Liver (tissue), 9 donors: Measurements from ENCODE around the gene AIF1. TPM values are rescaled to one million over a fixed set of nuclear protein-coding genes. Genes with fewer than 3 reads are reported as not detected.

ENCODE experiments used
- DNase-seq: peaks from one replicate; pipeline ENCODE4 v3.0.0-alpha.2; 2017; ENCODE audit warnings: low spot score
- H3K27ac ChIP-seq, 2 donors: one replicate each; pipeline ENCODE4 v1.7.0; 2013; ENCODE audit warnings: inconsistent platforms in 2 of 2, low read length in 2 of 2, control low read depth in 1 of 2, low read depth in 1 of 2, mild to moderate bottlenecking in 1 of 2
- H3K27me3 ChIP-seq, 4 donors: one replicate each; pipeline versions ENCODE4 v1.6.1 to v1.7.0; 2013; ENCODE audit warnings: low read length in 3 of 4, inconsistent platforms in 1 of 4, mild to moderate bottlenecking in 1 of 4, moderate library complexity in 1 of 4; ENCODE audit not compliant: control insufficient read depth in 4 of 4, insufficient read depth in 4 of 4
- H3K36me3 ChIP-seq, 4 donors: one replicate each; pipeline versions ENCODE4 v1.6.1 to v1.7.0; 2013; ENCODE audit warnings: low read length in 3 of 4, mild to moderate bottlenecking in 3 of 4, low read depth in 1 of 4, moderate library complexity in 1 of 4; ENCODE audit not compliant: control insufficient read depth in 4 of 4, insufficient read depth in 3 of 4
- H3K4me1 ChIP-seq, 4 donors: one replicate each; pipeline versions ENCODE4 v1.6.1 to v1.7.0; 2013; ENCODE audit warnings: low read length in 3 of 4, mild to moderate bottlenecking in 3 of 4, moderate library complexity in 1 of 4; ENCODE audit not compliant: control insufficient read depth in 4 of 4, insufficient read depth in 4 of 4
- H3K4me3 ChIP-seq, 3 donors: one replicate each; pipeline versions ENCODE4 v1.6.1 to v1.7.0; 2013; ENCODE audit warnings: low read length in 3 of 3, control low read depth in 1 of 3, low read depth in 1 of 3, mild to moderate bottlenecking in 1 of 3
- H3K9ac ChIP-seq, 2 donors: one replicate each; pipeline ENCODE4 v1.7.0; 2013; ENCODE audit warnings: low read length in 2 of 2, mild to moderate bottlenecking in 2 of 2, moderate library complexity in 2 of 2, control low read depth in 1 of 2, low read depth in 1 of 2
- H3K9me3 ChIP-seq, 4 donors: one replicate each; pipeline versions ENCODE4 v1.6.1 to v1.7.0; 2013; ENCODE audit warnings: low read length in 3 of 4; ENCODE audit not compliant: control insufficient read depth in 4 of 4
- EGR1 ChIP-seq, 2 donors: IDR thresholded peaks; 2 replicates each; pipeline ENCODE4 v1.6.1; 2016 to 2018; ENCODE audit warnings: antibody characterized with exemption in 2 of 2, low read depth in 2 of 2
- FOXA1 ChIP-seq: IDR thresholded peaks from 2 replicates; pipeline ENCODE4 v1.6.1; 2016; ENCODE audit warnings: antibody characterized with exemption
- FOXA2 ChIP-seq: IDR thresholded peaks from 2 replicates; pipeline ENCODE4 v1.6.1; 2016; ENCODE audit warnings: antibody characterized with exemption
- GABPA ChIP-seq, 2 donors: IDR thresholded peaks in 1 of 2; conservative IDR thresholded peaks in 1 of 2; 2 replicates each; pipeline ENCODE4 v1.6.1; 2016; ENCODE audit warnings: antibody characterized with exemption in 2 of 2, mild to moderate bottlenecking in 1 of 2, moderate library complexity in 1 of 2
- HNF4A ChIP-seq, 2 donors: conservative IDR thresholded peaks; 2 replicates each; pipeline ENCODE4 v1.6.1; 2016; ENCODE audit warnings: antibody characterized with exemption in 2 of 2, mild to moderate bottlenecking in 2 of 2
- HNF4G ChIP-seq: IDR thresholded peaks from 2 replicates; pipeline ENCODE4 v1.6.1; 2016; ENCODE audit warnings: antibody characterized with exemption
- JUND ChIP-seq, 2 donors: IDR thresholded peaks; 2 replicates each; pipeline ENCODE4 v1.6.1; 2016; ENCODE audit warnings: antibody characterized with exemption in 2 of 2
- NR2F2 ChIP-seq: IDR thresholded peaks from 2 replicates; pipeline ENCODE4 v1.6.1; 2016; ENCODE audit warnings: antibody characterized with exemption
- RAD21 ChIP-seq, 2 donors: IDR thresholded peaks; 2 replicates each; pipeline ENCODE4 v1.6.1; 2016; ENCODE audit warnings: antibody characterized with exemption in 2 of 2, mild to moderate bottlenecking in 2 of 2
- RXRA ChIP-seq, 2 donors: IDR thresholded peaks; 2 replicates each; pipeline ENCODE4 v1.6.1; 2017 to 2018; ENCODE audit warnings: antibody characterized with exemption in 2 of 2, mild to moderate bottlenecking in 1 of 2
- SP1 ChIP-seq: IDR thresholded peaks from 2 replicates; pipeline ENCODE4 v1.6.1; 2018; ENCODE audit warnings: antibody characterized with exemption, mild to moderate bottlenecking
- TAF1 ChIP-seq: conservative IDR thresholded peaks from 2 replicates; pipeline ENCODE4 v1.6.1; 2016; ENCODE audit warnings: antibody characterized with exemption, mild to moderate bottlenecking
- YY1 ChIP-seq: IDR thresholded peaks from 2 replicates; pipeline ENCODE4 v1.6.1; 2016; ENCODE audit warnings: antibody characterized with exemption, mild to moderate bottlenecking
- WGBS: extraction: QIAGEN DNeasy Blood & Tissue Kit; methylation state at CpG from one replicate; pipeline ENCODE4 v1.1.7; 2013; 5-methylcytosine and 5-hydroxymethylcytosine counted together
- polyA plus RNA-seq, 2 donors: library from polyadenylated mRNA; stranded (reverse) in 1 of 2; unstranded in 1 of 2; fragments of 200-250 nt in 1 of 2; fragments of >200 nt in 1 of 2; fragmentation: Nextera tagmentation in 1 of 2; extraction: Ambion mirVana in 1 of 2; gene quantifications; one replicate each; pipeline versions ENCODE4 v1.2.1 to v1.2.3, GENCODE V29; 2013 to 2015
- total RNA-seq, 2 donors: library from RNA; depleted of rRNA; stranded (reverse); fragments of >200 nt; gene quantifications; one replicate each; pipeline ENCODE4 v1.2.3, GENCODE V29; 2014
- TF ChIP-seq, protein P1 (sequence below): IDR thresholded peaks from 2 replicates; pipeline ENCODE4 v1.6.1; 2016; ENCODE audit warnings: antibody characterized with exemption
- TF ChIP-seq, protein P2 (sequence below): IDR thresholded peaks from 2 replicates; pipeline ENCODE4 v1.6.1; 2016; ENCODE audit warnings: antibody characterized with exemption
- TF ChIP-seq, protein P3 (sequence below): fragments of 150-350 bp; IDR thresholded peaks from 2 replicates; pipeline ENCODE4 v1.5.1; 2017; ENCODE audit warnings: improper control_type of control experiment, low read depth, low read length; ENCODE audit not compliant: missing input control
- TF ChIP-seq, protein P4 (sequence below): IDR thresholded peaks from 2 replicates; pipeline ENCODE4 v1.6.1; 2016; ENCODE audit warnings: antibody characterized with exemption, mild to moderate bottlenecking
- TF ChIP-seq, protein P5 (sequence below): IDR thresholded peaks from 2 replicates; pipeline ENCODE4 v1.6.1; 2016; ENCODE audit warnings: antibody characterized with exemption
- donor health status: healthy.
- donor health status: healthy.
- donor health status: healthy.
- donor health status: healthy.
- donor health status: healthy.

AIF1 gene
- total and polyA plus RNA-seq, 4 donors: 12.2 to 46.8 (median 26.7) TPM

DNA sequence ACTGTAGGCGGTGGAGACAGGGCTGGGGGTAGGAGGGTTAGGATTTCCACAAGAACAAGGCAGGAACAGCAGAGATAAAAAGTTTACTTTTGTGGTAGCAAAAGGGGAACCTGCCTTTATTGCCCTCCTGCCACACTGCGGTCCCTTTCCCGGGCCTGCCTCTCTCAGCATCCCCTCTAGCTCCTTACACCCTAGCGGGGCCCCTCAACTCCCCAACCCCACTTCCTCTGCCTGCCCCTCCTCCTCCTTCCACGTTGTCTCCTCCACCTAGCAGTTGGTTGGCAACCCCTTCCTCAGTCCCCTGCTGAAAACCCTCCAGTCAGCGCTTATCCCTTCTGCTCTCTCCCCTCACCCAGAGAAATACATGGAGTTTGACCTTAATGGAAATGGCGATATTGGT, 714 bp downstream of the AIF1 start:
- H3K4me3 ChIP-seq: peak overlapping the region in 1 of 3 donors; percentile 11
- peak overlapping the region; percentile 2 to 6 for H3K27ac ChIP-seq
- no peaks in the 10 kb centered on the region for H3K27me3 ChIP-seq
- no peak overlapping the region for H3K9ac ChIP-seq
- TF ChIP-seq, protein P1, sequence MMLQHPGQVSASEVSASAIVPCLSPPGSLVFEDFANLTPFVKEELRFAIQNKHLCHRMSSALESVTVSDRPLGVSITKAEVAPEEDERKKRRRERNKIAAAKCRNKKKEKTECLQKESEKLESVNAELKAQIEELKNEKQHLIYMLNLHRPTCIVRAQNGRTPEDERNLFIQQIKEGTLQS: no peak
- TF ChIP-seq GABPA (IDR thresholded peaks at IDR 0.05 in 1 of 2, conservative IDR thresholded peaks at IDR 0.05 in 1 of 2) (no peak), YY1 (no peak), RAD21 (IDR thresholded peaks at IDR 0.05) (no peak), FOXA2 (no peak), TAF1 (no peak), SP1 (no peak), RXRA (IDR thresholded peaks at IDR 0.05) (no peak), EGR1 (IDR thresholded peaks at IDR 0.05; ENCODE audit: low read depth in 2 of 2) (no peak), HNF4G (no peak), NR2F2 (no peak)
- TF ChIP-seq, protein P2, sequence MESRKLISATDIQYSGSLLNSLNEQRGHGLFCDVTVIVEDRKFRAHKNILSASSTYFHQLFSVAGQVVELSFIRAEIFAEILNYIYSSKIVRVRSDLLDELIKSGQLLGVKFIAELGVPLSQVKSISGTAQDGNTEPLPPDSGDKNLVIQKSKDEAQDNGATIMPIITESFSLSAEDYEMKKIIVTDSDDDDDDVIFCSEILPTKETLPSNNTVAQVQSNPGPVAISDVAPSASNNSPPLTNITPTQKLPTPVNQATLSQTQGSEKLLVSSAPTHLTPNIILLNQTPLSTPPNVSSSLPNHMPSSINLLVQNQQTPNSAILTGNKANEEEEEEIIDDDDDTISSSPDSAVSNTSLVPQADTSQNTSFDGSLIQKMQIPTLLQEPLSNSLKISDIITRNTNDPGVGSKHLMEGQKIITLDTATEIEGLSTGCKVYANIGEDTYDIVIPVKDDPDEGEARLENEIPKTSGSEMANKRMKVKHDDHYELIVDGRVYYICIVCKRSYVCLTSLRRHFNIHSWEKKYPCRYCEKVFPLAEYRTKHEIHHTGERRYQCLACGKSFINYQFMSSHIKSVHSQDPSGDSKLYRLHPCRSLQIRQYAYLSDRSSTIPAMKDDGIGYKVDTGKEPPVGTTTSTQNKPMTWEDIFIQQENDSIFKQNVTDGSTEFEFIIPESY: no peak
- TF ChIP-seq, protein P3, sequence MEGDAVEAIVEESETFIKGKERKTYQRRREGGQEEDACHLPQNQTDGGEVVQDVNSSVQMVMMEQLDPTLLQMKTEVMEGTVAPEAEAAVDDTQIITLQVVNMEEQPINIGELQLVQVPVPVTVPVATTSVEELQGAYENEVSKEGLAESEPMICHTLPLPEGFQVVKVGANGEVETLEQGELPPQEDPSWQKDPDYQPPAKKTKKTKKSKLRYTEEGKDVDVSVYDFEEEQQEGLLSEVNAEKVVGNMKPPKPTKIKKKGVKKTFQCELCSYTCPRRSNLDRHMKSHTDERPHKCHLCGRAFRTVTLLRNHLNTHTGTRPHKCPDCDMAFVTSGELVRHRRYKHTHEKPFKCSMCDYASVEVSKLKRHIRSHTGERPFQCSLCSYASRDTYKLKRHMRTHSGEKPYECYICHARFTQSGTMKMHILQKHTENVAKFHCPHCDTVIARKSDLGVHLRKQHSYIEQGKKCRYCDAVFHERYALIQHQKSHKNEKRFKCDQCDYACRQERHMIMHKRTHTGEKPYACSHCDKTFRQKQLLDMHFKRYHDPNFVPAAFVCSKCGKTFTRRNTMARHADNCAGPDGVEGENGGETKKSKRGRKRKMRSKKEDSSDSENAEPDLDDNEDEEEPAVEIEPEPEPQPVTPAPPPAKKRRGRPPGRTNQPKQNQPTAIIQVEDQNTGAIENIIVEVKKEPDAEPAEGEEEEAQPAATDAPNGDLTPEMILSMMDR: no peak
- H3K4me1 ChIP-seq: peaks cover 3 to 16% (median 12%) of the 10 kb centered on the region in 4 donors
- DNase-seq: no peak
- WGBS: 81% methylated on average over 7 of the region's 7 CpGs
- no peaks in the 10 kb centered on the region for H3K36me3 ChIP-seq
- no peaks in the 10 kb centered on the region for H3K9me3 ChIP-seq

DNA sequence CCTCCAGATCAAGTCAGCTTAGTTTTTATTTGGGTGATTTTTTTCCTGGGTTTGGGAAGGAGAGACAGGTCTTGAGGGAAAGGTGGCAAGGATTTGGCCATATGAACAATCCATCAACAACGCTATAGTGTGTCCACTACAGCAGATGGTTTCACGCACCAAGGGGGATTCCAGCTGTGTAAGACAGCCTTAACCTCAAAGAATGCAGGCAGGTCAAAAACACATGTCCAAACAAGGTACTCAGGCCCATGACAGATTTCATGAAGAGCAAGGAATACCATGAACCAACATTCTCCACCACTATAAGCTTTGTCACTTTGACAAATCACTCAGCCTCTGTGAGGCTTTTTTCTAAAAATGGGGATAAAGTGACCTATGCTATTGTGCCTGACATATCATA, 2.0 kb downstream of the AIF1 start:
- 91% methylated on average over 2 of the region's 2 CpGs for WGBS
- TF ChIP-seq, protein P4, sequence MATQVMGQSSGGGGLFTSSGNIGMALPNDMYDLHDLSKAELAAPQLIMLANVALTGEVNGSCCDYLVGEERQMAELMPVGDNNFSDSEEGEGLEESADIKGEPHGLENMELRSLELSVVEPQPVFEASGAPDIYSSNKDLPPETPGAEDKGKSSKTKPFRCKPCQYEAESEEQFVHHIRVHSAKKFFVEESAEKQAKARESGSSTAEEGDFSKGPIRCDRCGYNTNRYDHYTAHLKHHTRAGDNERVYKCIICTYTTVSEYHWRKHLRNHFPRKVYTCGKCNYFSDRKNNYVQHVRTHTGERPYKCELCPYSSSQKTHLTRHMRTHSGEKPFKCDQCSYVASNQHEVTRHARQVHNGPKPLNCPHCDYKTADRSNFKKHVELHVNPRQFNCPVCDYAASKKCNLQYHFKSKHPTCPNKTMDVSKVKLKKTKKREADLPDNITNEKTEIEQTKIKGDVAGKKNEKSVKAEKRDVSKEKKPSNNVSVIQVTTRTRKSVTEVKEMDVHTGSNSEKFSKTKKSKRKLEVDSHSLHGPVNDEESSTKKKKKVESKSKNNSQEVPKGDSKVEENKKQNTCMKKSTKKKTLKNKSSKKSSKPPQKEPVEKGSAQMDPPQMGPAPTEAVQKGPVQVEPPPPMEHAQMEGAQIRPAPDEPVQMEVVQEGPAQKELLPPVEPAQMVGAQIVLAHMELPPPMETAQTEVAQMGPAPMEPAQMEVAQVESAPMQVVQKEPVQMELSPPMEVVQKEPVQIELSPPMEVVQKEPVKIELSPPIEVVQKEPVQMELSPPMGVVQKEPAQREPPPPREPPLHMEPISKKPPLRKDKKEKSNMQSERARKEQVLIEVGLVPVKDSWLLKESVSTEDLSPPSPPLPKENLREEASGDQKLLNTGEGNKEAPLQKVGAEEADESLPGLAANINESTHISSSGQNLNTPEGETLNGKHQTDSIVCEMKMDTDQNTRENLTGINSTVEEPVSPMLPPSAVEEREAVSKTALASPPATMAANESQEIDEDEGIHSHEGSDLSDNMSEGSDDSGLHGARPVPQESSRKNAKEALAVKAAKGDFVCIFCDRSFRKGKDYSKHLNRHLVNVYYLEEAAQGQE: no peak
- TF ChIP-seq RAD21 (IDR thresholded peaks at IDR 0.05) (no peak), JUND (IDR thresholded peaks at IDR 0.05) (no peak), NR2F2 (no peak), GABPA (IDR thresholded peaks at IDR 0.05 in 1 of 2, conservative IDR thresholded peaks at IDR 0.05 in 1 of 2) (no peak), FOXA2 (no peak), YY1 (no peak), SP1 (no peak), RXRA (IDR thresholded peaks at IDR 0.05) (no peak), HNF4A (conservative IDR thresholded peaks at IDR 0.05) (no peak), TAF1 (no peak), FOXA1 (no peak), EGR1 (IDR thresholded peaks at IDR 0.05; ENCODE audit: low read depth in 2 of 2) (no peak), HNF4G (no peak)
- TF ChIP-seq, protein P1: no peak
- TF ChIP-seq, protein P2: no peak
- TF ChIP-seq, protein P3: no peak
- TF ChIP-seq, protein P5, sequence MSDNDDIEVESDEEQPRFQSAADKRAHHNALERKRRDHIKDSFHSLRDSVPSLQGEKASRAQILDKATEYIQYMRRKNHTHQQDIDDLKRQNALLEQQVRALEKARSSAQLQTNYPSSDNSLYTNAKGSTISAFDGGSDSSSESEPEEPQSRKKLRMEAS: no peak
- no peak overlapping the region for H3K9ac ChIP-seq

More for the DNA sequence above, 2.0 kb downstream of the AIF1 start:
- Histone ChIP-seq H3K27ac (no peak overlapping the region), H3K9me3 (no peaks in the 10 kb centered on the region), H3K4me1 (peaks cover 4 to 26% (median 17%) of the 10 kb centered on the region in 4 donors), H3K4me3 (no peak overlapping the region), H3K27me3 (no peaks in the 10 kb centered on the region), H3K36me3 (no peaks in the 10 kb centered on the region)
- no peak for DNase-seq
